Liver (tissue), 9 donors: ENCODE data around the gene ARFRP1. TPM values are rescaled to one million over a fixed set of nuclear protein-coding genes. Genes with fewer than 3 reads are reported as not detected.

Experiments used
- DNase-seq: peaks from one replicate; pipeline ENCODE4 v3.0.0-alpha.2; 2017; ENCODE audit warnings: low spot score
- H3K27ac ChIP-seq, 2 donors: one replicate each; pipeline ENCODE4 v1.7.0; 2013; ENCODE audit warnings: inconsistent platforms in 2 of 2, low read length in 2 of 2, control low read depth in 1 of 2, low read depth in 1 of 2, mild to moderate bottlenecking in 1 of 2
- H3K27me3 ChIP-seq, 4 donors: one replicate each; pipeline versions ENCODE4 v1.6.1 to v1.7.0; 2013; ENCODE audit warnings: low read length in 3 of 4, inconsistent platforms in 1 of 4, mild to moderate bottlenecking in 1 of 4, moderate library complexity in 1 of 4; ENCODE audit not compliant: control insufficient read depth in 4 of 4, insufficient read depth in 4 of 4
- H3K36me3 ChIP-seq, 4 donors: one replicate each; pipeline versions ENCODE4 v1.6.1 to v1.7.0; 2013; ENCODE audit warnings: low read length in 3 of 4, mild to moderate bottlenecking in 3 of 4, low read depth in 1 of 4, moderate library complexity in 1 of 4; ENCODE audit not compliant: control insufficient read depth in 4 of 4, insufficient read depth in 3 of 4
- H3K4me1 ChIP-seq, 4 donors: one replicate each; pipeline versions ENCODE4 v1.6.1 to v1.7.0; 2013; ENCODE audit warnings: low read length in 3 of 4, mild to moderate bottlenecking in 3 of 4, moderate library complexity in 1 of 4; ENCODE audit not compliant: control insufficient read depth in 4 of 4, insufficient read depth in 4 of 4
- H3K4me3 ChIP-seq, 3 donors: one replicate each; pipeline versions ENCODE4 v1.6.1 to v1.7.0; 2013; ENCODE audit warnings: low read length in 3 of 3, control low read depth in 1 of 3, low read depth in 1 of 3, mild to moderate bottlenecking in 1 of 3
- H3K9ac ChIP-seq, 2 donors: one replicate each; pipeline ENCODE4 v1.7.0; 2013; ENCODE audit warnings: low read length in 2 of 2, mild to moderate bottlenecking in 2 of 2, moderate library complexity in 2 of 2, control low read depth in 1 of 2, low read depth in 1 of 2
- H3K9me3 ChIP-seq, 4 donors: one replicate each; pipeline versions ENCODE4 v1.6.1 to v1.7.0; 2013; ENCODE audit warnings: low read length in 3 of 4; ENCODE audit not compliant: control insufficient read depth in 4 of 4
- ATF3 ChIP-seq: IDR thresholded peaks from 2 replicates; pipeline ENCODE4 v1.6.1; 2016; ENCODE audit warnings: antibody characterized with exemption
- CTCF ChIP-seq: fragments of 150-350 bp; IDR thresholded peaks from 2 replicates; pipeline ENCODE4 v1.5.1; 2017; ENCODE audit warnings: improper control_type of control experiment, low read depth, low read length; ENCODE audit not compliant: missing input control
- GABPA ChIP-seq, 2 donors: IDR thresholded peaks in 1 of 2; conservative IDR thresholded peaks in 1 of 2; 2 replicates each; pipeline ENCODE4 v1.6.1; 2016; ENCODE audit warnings: antibody characterized with exemption in 2 of 2, mild to moderate bottlenecking in 1 of 2, moderate library complexity in 1 of 2
- HNF4A ChIP-seq, 2 donors: conservative IDR thresholded peaks; 2 replicates each; pipeline ENCODE4 v1.6.1; 2016; ENCODE audit warnings: antibody characterized with exemption in 2 of 2, mild to moderate bottlenecking in 2 of 2
- HNF4G ChIP-seq: IDR thresholded peaks from 2 replicates; pipeline ENCODE4 v1.6.1; 2016; ENCODE audit warnings: antibody characterized with exemption
- JUND ChIP-seq, 2 donors: IDR thresholded peaks; 2 replicates each; pipeline ENCODE4 v1.6.1; 2016; ENCODE audit warnings: antibody characterized with exemption in 2 of 2
- MAX ChIP-seq: IDR thresholded peaks from 2 replicates; pipeline ENCODE4 v1.6.1; 2016; ENCODE audit warnings: antibody characterized with exemption
- NR2F2 ChIP-seq: IDR thresholded peaks from 2 replicates; pipeline ENCODE4 v1.6.1; 2016; ENCODE audit warnings: antibody characterized with exemption
- RAD21 ChIP-seq, 2 donors: IDR thresholded peaks; 2 replicates each; pipeline ENCODE4 v1.6.1; 2016; ENCODE audit warnings: antibody characterized with exemption in 2 of 2, mild to moderate bottlenecking in 2 of 2
- REST ChIP-seq: IDR thresholded peaks from 2 replicates; pipeline ENCODE4 v1.6.1; 2016; ENCODE audit warnings: antibody characterized with exemption, mild to moderate bottlenecking
- RXRA ChIP-seq, 2 donors: IDR thresholded peaks; 2 replicates each; pipeline ENCODE4 v1.6.1; 2017 to 2018; ENCODE audit warnings: antibody characterized with exemption in 2 of 2, mild to moderate bottlenecking in 1 of 2
- TAF1 ChIP-seq: conservative IDR thresholded peaks from 2 replicates; pipeline ENCODE4 v1.6.1; 2016; ENCODE audit warnings: antibody characterized with exemption, mild to moderate bottlenecking
- YY1 ChIP-seq: IDR thresholded peaks from 2 replicates; pipeline ENCODE4 v1.6.1; 2016; ENCODE audit warnings: antibody characterized with exemption, mild to moderate bottlenecking
- ZBTB33 ChIP-seq: IDR thresholded peaks from 2 replicates; pipeline ENCODE4 v1.6.1; 2016; ENCODE audit warnings: antibody characterized with exemption
- WGBS: extraction: QIAGEN DNeasy Blood & Tissue Kit; methylation state at CpG from one replicate; pipeline ENCODE4 v1.1.7; 2013; 5-methylcytosine and 5-hydroxymethylcytosine counted together
- polyA plus RNA-seq, 2 donors: library from polyadenylated mRNA; stranded (reverse) in 1 of 2; unstranded in 1 of 2; fragments of 200-250 nt in 1 of 2; fragments of >200 nt in 1 of 2; fragmentation: Nextera tagmentation in 1 of 2; extraction: Ambion mirVana in 1 of 2; gene quantifications; one replicate each; pipeline versions ENCODE4 v1.2.1 to v1.2.3, GENCODE V29; 2013 to 2015
- total RNA-seq, 2 donors: library from RNA; depleted of rRNA; stranded (reverse); fragments of >200 nt; gene quantifications; one replicate each; pipeline ENCODE4 v1.2.3, GENCODE V29; 2014
- donor health status: healthy.
- donor health status: healthy.
- donor health status: healthy.
- donor health status: healthy.
- donor health status: healthy.

The ARFRP1 gene
- total and polyA plus RNA-seq, 4 donors: 14.2 to 26.9 (median 20.5) TPM

GRCh38 chr20:63714858-63715257, 7.1 kb upstream of the ARFRP1 start:
- Histone ChIP-seq H3K9ac (no peak overlapping the region), H3K4me3 (no peak overlapping the region), H3K4me1 (peaks cover 0 to 3% (median 0%) of the 10 kb centered on the region in 4 donors), H3K9me3 (peaks cover 0 to 4% (median 1%) of the 10 kb centered on the region in 4 donors), H3K36me3 (peaks cover 11 to 26% (median 20%) of the 10 kb centered on the region in 4 donors), H3K27me3 (no peaks in the 10 kb centered on the region), H3K27ac (no peak overlapping the region)
- TF ChIP-seq HNF4G: no peak
- TF ChIP-seq MAX: no peak
- no peak for TF ChIP-seq JUND (IDR thresholded peaks at IDR 0.05)
- no peak for TF ChIP-seq RXRA (IDR thresholded peaks at IDR 0.05)
- no peak for TF ChIP-seq CTCF
- no peak for TF ChIP-seq REST
- no peak for TF ChIP-seq NR2F2
- TF ChIP-seq YY1: no peak
- TF ChIP-seq HNF4A (conservative IDR thresholded peaks at IDR 0.05): no peak
- TF ChIP-seq TAF1: no peak
- TF ChIP-seq ZBTB33: no peak
- 99% methylated on average over 5 of the region's 5 CpGs for WGBS
- no peak for DNase-seq

- H3K9me3 ChIP-seq: peaks cover 0 to 4% (median 0%) of the 10 kb centered on the region in 4 donors
- H3K27me3 ChIP-seq: no peaks in the 10 kb centered on the region
- WGBS: 100% methylated on average over 1 of the region's 1 CpG
- H3K27ac ChIP-seq: no peak overlapping the region
- peaks cover 11 to 18% (median 13%) of the 10 kb centered on the region in 4 donors for H3K36me3 ChIP-seq
- peaks cover 5 to 17% (median 13%) of the 10 kb centered on the region in 4 donors for H3K4me1 ChIP-seq
- H3K9ac ChIP-seq: no peak overlapping the region
- no peak for DNase-seq
- TF ChIP-seq RAD21 (IDR thresholded peaks at IDR 0.05): no peak
- no peak for TF ChIP-seq ATF3
- TF ChIP-seq GABPA (IDR thresholded peaks at IDR 0.05 in 1 of 2, conservative IDR thresholded peaks at IDR 0.05 in 1 of 2): no peak
- TF ChIP-seq NR2F2: no peak
- TF ChIP-seq MAX: no peak
- TF ChIP-seq HNF4A (conservative IDR thresholded peaks at IDR 0.05): no peak
- H3K4me3 ChIP-seq: no peak overlapping the region
Observed at GRCh38 chr20:63712191-63712590, 4.4 kb upstream of the ARFRP1 start.
